ENCODE data around the gene GPR26. TPM values are rescaled to one million over a fixed set of nuclear protein-coding genes. Genes with fewer than 3 reads are reported as not detected.

Gene GPR26
- total and polyA plus RNA-seq, 4 donors: not detected

DNA sequence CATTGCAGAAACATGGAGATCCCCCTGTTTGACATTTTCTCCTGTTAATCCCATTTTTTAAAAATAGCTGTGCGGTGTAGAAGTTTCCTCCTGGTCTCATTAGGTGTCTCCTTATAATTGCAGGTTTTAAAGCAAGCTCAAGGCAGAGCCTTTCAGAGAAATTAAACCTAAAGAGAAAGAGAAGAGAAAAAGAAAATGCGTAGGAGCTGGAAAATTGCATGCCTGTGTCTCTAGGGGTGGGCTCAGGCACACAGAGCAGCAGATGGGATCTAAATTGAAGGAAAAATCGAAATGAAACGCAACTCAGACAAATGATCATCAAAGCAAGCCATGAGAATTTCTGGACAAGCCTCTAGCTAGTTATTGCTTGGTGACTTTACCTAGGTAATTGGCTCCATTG, 40.1 kb downstream of the GPR26 start:
- Histone ChIP-seq H3K9ac (ENCODE audit: insufficient read depth in 1 of 2, low read length in 2 of 2) (no peak overlapping the region), H3K27me3 (ENCODE audit: control insufficient read depth in 3 of 3, insufficient read depth in 3 of 3, low read length in 2 of 3) (peaks cover 0 to 4% (median 0%) of the 10 kb centered on the region in 3 donors), H3K4me1 (ENCODE audit: control insufficient read depth in 5 of 5, insufficient read depth in 5 of 5, low read length in 5 of 5) (no peaks in the 10 kb centered on the region), H3K9me3 (ENCODE audit: control insufficient read depth in 4 of 4, insufficient read depth in 3 of 4, low read length in 3 of 4) (peaks cover 0 to 2% (median 0%) of the 10 kb centered on the region in 4 donors), H3K36me3 (ENCODE audit: control insufficient read depth in 4 of 4, insufficient read depth in 4 of 4, low read length in 4 of 4) (no peaks in the 10 kb centered on the region), H3K27ac (ENCODE audit: low read depth in 1 of 2, low read length in 1 of 2) (no peak overlapping the region), H3K4me3 (no peak overlapping the region)
- DNase-seq: no peak
- TF ChIP-seq, protein P1, sequence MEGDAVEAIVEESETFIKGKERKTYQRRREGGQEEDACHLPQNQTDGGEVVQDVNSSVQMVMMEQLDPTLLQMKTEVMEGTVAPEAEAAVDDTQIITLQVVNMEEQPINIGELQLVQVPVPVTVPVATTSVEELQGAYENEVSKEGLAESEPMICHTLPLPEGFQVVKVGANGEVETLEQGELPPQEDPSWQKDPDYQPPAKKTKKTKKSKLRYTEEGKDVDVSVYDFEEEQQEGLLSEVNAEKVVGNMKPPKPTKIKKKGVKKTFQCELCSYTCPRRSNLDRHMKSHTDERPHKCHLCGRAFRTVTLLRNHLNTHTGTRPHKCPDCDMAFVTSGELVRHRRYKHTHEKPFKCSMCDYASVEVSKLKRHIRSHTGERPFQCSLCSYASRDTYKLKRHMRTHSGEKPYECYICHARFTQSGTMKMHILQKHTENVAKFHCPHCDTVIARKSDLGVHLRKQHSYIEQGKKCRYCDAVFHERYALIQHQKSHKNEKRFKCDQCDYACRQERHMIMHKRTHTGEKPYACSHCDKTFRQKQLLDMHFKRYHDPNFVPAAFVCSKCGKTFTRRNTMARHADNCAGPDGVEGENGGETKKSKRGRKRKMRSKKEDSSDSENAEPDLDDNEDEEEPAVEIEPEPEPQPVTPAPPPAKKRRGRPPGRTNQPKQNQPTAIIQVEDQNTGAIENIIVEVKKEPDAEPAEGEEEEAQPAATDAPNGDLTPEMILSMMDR (IDR thresholded peaks at IDR 0.05; ENCODE audit: control extremely low read depth, extremely low read depth): no peak
- WGBS, 2 donors: 50 to 83% methylated on average over 4 of the region's 4 CpGs
- no peak for ATAC-seq (ENCODE audit: insufficient read depth, low FRiP score)

DNA sequence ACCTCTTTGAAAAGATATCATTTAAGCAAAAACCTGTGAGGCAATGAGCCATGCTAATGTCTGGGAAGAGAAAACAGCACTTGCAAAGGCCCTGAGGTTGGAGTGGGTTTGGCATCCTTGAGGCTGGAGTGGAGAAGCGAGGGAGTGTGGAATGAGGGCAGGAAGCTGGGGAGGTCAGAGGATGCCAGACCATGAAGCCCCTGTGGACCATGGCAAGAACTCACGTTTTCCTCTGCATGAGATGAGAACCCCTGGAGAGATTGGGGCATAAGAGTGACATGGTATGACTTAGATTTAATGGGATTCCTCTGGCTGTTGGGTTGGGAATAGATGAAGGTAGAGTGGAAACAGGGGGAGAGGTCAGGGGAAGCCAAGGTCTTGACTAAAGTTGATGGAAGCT, 49.4 kb downstream of the GPR26 start:
- ATAC-seq (ENCODE audit: insufficient read depth, low FRiP score): no peak

DNA sequence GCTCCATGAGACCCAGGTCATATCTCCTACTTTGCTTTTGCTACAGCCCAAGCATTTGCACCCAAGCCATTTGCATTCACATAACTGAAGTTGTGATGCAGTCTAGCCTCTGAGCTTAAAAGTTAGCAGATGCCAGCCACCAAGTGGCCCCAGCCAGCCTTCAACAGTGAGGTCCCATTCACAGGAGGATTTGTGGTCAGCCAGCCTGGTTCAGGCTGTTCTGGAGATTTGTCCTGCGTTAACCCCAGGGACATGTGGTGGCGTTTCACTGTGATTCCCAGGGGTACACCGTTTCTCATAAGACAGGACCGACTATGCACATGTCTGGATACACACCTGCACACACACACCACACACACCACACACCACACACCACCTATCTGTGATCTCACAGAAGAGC, 51.2 kb downstream of the GPR26 start:
- H3K4me3 ChIP-seq: no peak overlapping the region
- TF ChIP-seq, protein P1 (IDR thresholded peaks at IDR 0.05; ENCODE audit: control extremely low read depth, extremely low read depth): no peak
- H3K36me3 ChIP-seq (ENCODE audit: control insufficient read depth in 4 of 4, insufficient read depth in 4 of 4, low read length in 4 of 4): no peaks in the 10 kb centered on the region
- 90 to 97% methylated on average over 4 of the region's 4 CpGs for WGBS, 2 donors
- H3K9me3 ChIP-seq (ENCODE audit: control insufficient read depth in 4 of 4, insufficient read depth in 3 of 4, low read length in 3 of 4): peaks cover 0 to 14% (median 0%) of the 10 kb centered on the region in 4 donors
- peaks cover 0 to 6% (median 0%) of the 10 kb centered on the region in 3 donors for H3K27me3 ChIP-seq (ENCODE audit: control insufficient read depth in 3 of 3, insufficient read depth in 3 of 3, low read length in 2 of 3)
- no peaks in the 10 kb centered on the region for H3K4me1 ChIP-seq (ENCODE audit: control insufficient read depth in 5 of 5, insufficient read depth in 5 of 5, low read length in 5 of 5)
- no peak overlapping the region for H3K9ac ChIP-seq (ENCODE audit: insufficient read depth in 1 of 2, low read length in 2 of 2)
- no peak overlapping the region for H3K27ac ChIP-seq (ENCODE audit: low read depth in 1 of 2, low read length in 1 of 2)
- DNase-seq (no peak), ATAC-seq (ENCODE audit: insufficient read depth, low FRiP score) (no peak)

More for the DNA sequence above, 49.4 kb downstream of the GPR26 start:
- no peaks in the 10 kb centered on the region for H3K27me3 ChIP-seq (ENCODE audit: control insufficient read depth in 3 of 3, insufficient read depth in 3 of 3, low read length in 2 of 3)
- WGBS, 2 donors: 71 to 81% methylated on average over 2 of the region's 2 CpGs
- TF ChIP-seq, protein P1 (IDR thresholded peaks at IDR 0.05; ENCODE audit: control extremely low read depth, extremely low read depth): no peak
- H3K36me3 ChIP-seq (ENCODE audit: control insufficient read depth in 4 of 4, insufficient read depth in 4 of 4, low read length in 4 of 4): no peaks in the 10 kb centered on the region
- H3K4me3 ChIP-seq: no peak overlapping the region
- DNase-seq: no peak
- H3K4me1 ChIP-seq (ENCODE audit: control insufficient read depth in 5 of 5, insufficient read depth in 5 of 5, low read length in 5 of 5): no peaks in the 10 kb centered on the region
- peaks cover 0 to 14% (median 0%) of the 10 kb centered on the region in 4 donors for H3K9me3 ChIP-seq (ENCODE audit: control insufficient read depth in 4 of 4, insufficient read depth in 3 of 4, low read length in 3 of 4)
- H3K9ac ChIP-seq (ENCODE audit: insufficient read depth in 1 of 2, low read length in 2 of 2): no peak overlapping the region
- no peak overlapping the region for H3K27ac ChIP-seq (ENCODE audit: low read depth in 1 of 2, low read length in 1 of 2)

DNA sequence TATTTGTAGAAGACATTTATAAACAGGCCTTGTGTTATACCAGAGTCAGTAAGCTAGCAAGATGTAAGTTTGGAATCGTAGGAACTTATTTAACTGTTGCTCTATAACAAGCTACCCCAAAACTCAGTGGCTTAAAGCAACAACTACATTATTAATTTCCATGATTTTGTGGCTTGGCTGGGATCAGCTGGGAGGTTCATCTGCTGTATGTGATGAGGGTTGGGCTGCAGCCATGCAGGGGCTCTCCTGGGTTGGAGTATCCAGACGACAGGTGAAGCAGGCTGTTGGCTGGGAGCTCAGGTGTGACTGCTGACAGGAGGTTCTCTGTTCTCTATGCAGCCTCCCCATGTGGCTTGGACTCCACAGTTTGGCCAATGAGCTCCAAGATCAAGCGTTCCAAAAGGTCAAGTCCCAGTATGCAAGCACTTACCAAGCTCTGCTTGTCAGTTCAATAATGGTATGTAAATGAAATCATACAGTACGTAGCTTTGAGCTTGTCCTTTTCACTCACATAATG, 52.4 kb downstream of the GPR26 start:
- WGBS, 2 donors: 74 to 89% methylated on average over 4 of the region's 4 CpGs

More for the DNA sequence above, 52.4 kb downstream of the GPR26 start:
- ATAC-seq (ENCODE audit: insufficient read depth, low FRiP score): no peak
- no peaks in the 10 kb centered on the region for H3K4me1 ChIP-seq (ENCODE audit: control insufficient read depth in 5 of 5, insufficient read depth in 5 of 5, low read length in 5 of 5)
- no peak overlapping the region for H3K4me3 ChIP-seq
- H3K9me3 ChIP-seq (ENCODE audit: control insufficient read depth in 4 of 4, insufficient read depth in 3 of 4, low read length in 3 of 4): peaks cover 0 to 14% (median 0%) of the 10 kb centered on the region in 4 donors
- no peak overlapping the region for H3K9ac ChIP-seq (ENCODE audit: insufficient read depth in 1 of 2, low read length in 2 of 2)
- no peaks in the 10 kb centered on the region for H3K36me3 ChIP-seq (ENCODE audit: control insufficient read depth in 4 of 4, insufficient read depth in 4 of 4, low read length in 4 of 4)
- no peak for DNase-seq
- H3K27me3 ChIP-seq (ENCODE audit: control insufficient read depth in 3 of 3, insufficient read depth in 3 of 3, low read length in 2 of 3): peaks cover 0 to 7% (median 0%) of the 10 kb centered on the region in 3 donors
- TF ChIP-seq, protein P1 (IDR thresholded peaks at IDR 0.05; ENCODE audit: control extremely low read depth, extremely low read depth): no peak
- H3K27ac ChIP-seq (ENCODE audit: low read depth in 1 of 2, low read length in 1 of 2): no peak overlapping the region
